Right lobe of liver (tissue), 6 donors: ENCODE results near the gene THAP4. TPM values are rescaled to one million over a fixed set of nuclear protein-coding genes. Genes with fewer than 3 reads are reported as not detected.

Experiments
- ATAC-seq, 4 donors: fragments of 200-7000 bp; cut with Tn5 transposase; one replicate each; pipeline ENCODE4 v1.9.1; 2020; ENCODE audit warnings: mild to moderate bottlenecking in 4 of 4, moderate library complexity in 4 of 4
- DNase-seq, 3 donors: peaks; one replicate each; pipeline ENCODE4 v3.0.0-alpha.2; 2020
- H3K27ac ChIP-seq, 3 donors: fragments of 200-600 bp; one replicate each; pipeline ENCODE4 v1.8.0; 2022
- H3K27me3 ChIP-seq, 2 donors: fragments of 200-600 bp; one replicate each; pipeline ENCODE4 v1.8.0; 2022
- H3K36me3 ChIP-seq, 4 donors: fragments of 200-600 bp; sonication (generic) in 1 of 4; one replicate each; pipeline versions ENCODE4 v1.5.1 to v1.8.0; 2017 to 2022; ENCODE audit warnings: control low read depth in 1 of 4
- H3K4me1 ChIP-seq, 4 donors: fragments of 200-600 bp; sonication (generic) in 1 of 4; one replicate each; pipeline versions ENCODE4 v1.5.1 to v1.8.0; 2017 to 2022; ENCODE audit warnings: control low read depth in 1 of 4
- H3K4me3 ChIP-seq, 3 donors: fragments of 200-600 bp; one replicate each; pipeline ENCODE4 v1.8.0; 2022
- H3K9me3 ChIP-seq, 4 donors: fragments of 200-600 bp; sonication (generic) in 1 of 4; one replicate each; pipeline versions ENCODE4 v1.5.1 to v1.8.0; 2017 to 2022; ENCODE audit warnings: control low read depth in 1 of 4
- CTCF ChIP-seq, 4 donors: fragments of 200-600 bp in 3 of 4; fragments of 450-650 bp in 1 of 4; IDR thresholded peaks; one replicate each; pipeline versions ENCODE4 v1.5.1 to v1.8.0; 2016 to 2022; ENCODE audit warnings: antibody characterized with exemption in 4 of 4, mild to moderate bottlenecking in 2 of 4
- POLR2A ChIP-seq: fragments of 450-650 bp; IDR thresholded peaks from one replicate; pipeline ENCODE4 v1.6.1; 2017; ENCODE audit warnings: antibody characterized with exemption, mild to moderate bottlenecking
- WGBS: methylation state at CpG from one replicate; pipeline ENCODE4 v1.1.6; 2018; ENCODE audit warnings: low coverage, low lambda C conversion rate; ENCODE audit not compliant: insufficient coverage; ENCODE audit errors: missing lambda C conversion rate; 5-methylcytosine and 5-hydroxymethylcytosine counted together
- intact Hi-C, 2 donors: fragments of 100-400 bp; cut with DNase I; formaldehyde crosslinking; loops; one replicate each; pipeline versions ENCODE4 v1.11.2 to v1.14.1; 2022
- total RNA-seq, 6 experiments: library from RNA; depleted of rRNA in 2 of 6; stranded (reverse); fragments of >200 nt in 2 of 6; fragmentation: NEBNext Ultra II Directional in 3 of 6; extraction: Animal tissue kit (Norgen Biotek cat#: 25700) in 3 of 6; gene quantifications; one replicate each; pipeline versions ENCODE4 v1.1.0 to v1.2.4, GENCODE V29; 2016 to 2023
- donor health status: DM: no; HTN: yes; CAD: no.
- donor health status: DM: no; HTN: no; CAD: no.
- donor health status: DM: no; HTN: no; CAD: no.
- donor health status: DM: no; HTN: yes; CAD: no.
- donor health status: DM: no; HTN: yes; CAD: no.

The THAP4 gene
- total RNA-seq, 6 experiments from 2014 or later, result 22.1 to 39.2 (median 25.0) TPM

- TF ChIP-seq CTCF (IDR thresholded peaks at IDR 0.05), result no peak
- no peak for TF ChIP-seq POLR2A
- ATAC-seq, result no peak
These were observed 83.5 kb downstream of the THAP4 start for GRCh38 chr2:241553512-241553830.

DNA sequence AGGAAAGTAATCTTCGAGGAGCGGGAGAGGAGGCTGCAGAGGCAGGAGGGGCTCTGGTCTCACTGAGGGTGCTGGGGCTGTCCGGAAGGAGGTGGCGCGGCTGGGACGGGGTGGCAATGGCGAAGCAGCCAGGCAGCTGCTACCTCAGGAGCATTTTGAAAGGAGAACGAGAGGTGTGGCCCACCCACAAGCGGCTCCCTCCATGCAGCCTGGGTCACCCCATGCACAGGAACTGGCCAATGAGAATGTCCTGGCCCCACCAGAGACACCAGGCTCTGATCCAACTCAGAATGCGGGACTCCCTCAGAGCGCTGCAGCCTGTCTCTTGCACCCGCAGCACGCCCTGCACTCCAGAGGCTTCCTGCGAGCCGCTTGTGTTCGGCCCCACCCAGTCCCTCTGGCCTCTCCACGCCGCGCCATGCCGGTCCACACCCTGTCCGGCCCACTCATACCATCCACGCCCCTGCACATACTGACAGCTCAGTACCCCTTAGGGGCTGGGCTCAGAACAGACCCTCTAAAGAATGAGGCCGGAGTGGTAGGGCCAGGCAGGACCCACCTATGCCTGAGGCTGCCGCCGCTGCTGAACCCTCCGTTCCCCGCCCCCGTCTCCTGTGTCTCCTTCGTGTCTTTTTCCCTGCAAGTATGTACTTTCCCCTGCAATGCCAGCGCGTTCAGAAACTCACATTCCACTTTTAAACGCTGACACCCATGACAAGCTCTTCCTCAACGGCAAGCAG is 84.8 kb downstream of the THAP4 start:
- peak overlapping the region; percentile 18 to 47 (median 42) for H3K4me3 ChIP-seq
- peak; percentile 6 to 20 (median 10) for ATAC-seq
- TF ChIP-seq CTCF (IDR thresholded peaks at IDR 0.05) (no peak), POLR2A (no peak)
- intact Hi-C loops, result no loop called here
- WGBS, result 48% methylated on average over 19 of the region's 33 CpGs
- no peaks in the 10 kb centered on the region for H3K27me3 ChIP-seq
- DNase-seq, result no peak
- peaks cover 0 to 32% (median 13%) of the 10 kb centered on the region in 4 donors for H3K4me1 ChIP-seq
- H3K9me3 ChIP-seq, result no peaks in the 10 kb centered on the region
- H3K27ac ChIP-seq, result peak overlapping the region in 2 of 3 donors; percentile 24 to 53
- no peaks in the 10 kb centered on the region for H3K36me3 ChIP-seq

More at GRCh38 chr2:241553512-241553830, 83.5 kb downstream of the THAP4 start:
- DNase-seq, result no peak
- Histone ChIP-seq H3K27ac (peak overlapping the region in 1 of 3 donors; percentile 53), H3K36me3 (no peaks in the 10 kb centered on the region), H3K4me1 (peaks cover 0 to 32% (median 13%) of the 10 kb centered on the region in 4 donors), H3K27me3 (no peaks in the 10 kb centered on the region), H3K9me3 (no peaks in the 10 kb centered on the region), H3K4me3 (no peak overlapping the region)
- intact Hi-C loops, result no loop called here
- WGBS, result 55% methylated on average over 2 of the region's 12 CpGs

- TF ChIP-seq CTCF (IDR thresholded peaks at IDR 0.05) (no peak), POLR2A (no peak)
- Histone ChIP-seq H3K27ac (no peak overlapping the region), H3K4me1 (peaks cover 0 to 32% (median 13%) of the 10 kb centered on the region in 4 donors), H3K36me3 (no peaks in the 10 kb centered on the region), H3K9me3 (no peaks in the 10 kb centered on the region), H3K4me3 (peak overlapping the region in 2 of 3 donors; percentile 42 to 47), H3K27me3 (no peaks in the 10 kb centered on the region)
- 56% methylated on average over 10 of the region's 12 CpGs for WGBS
- DNase-seq (no peak), ATAC-seq (no peak)
- intact Hi-C loops, result no loop called here
These were observed 85.4 kb downstream of the THAP4 start for GRCh38 chr2:241551599-241551997.

DNA sequence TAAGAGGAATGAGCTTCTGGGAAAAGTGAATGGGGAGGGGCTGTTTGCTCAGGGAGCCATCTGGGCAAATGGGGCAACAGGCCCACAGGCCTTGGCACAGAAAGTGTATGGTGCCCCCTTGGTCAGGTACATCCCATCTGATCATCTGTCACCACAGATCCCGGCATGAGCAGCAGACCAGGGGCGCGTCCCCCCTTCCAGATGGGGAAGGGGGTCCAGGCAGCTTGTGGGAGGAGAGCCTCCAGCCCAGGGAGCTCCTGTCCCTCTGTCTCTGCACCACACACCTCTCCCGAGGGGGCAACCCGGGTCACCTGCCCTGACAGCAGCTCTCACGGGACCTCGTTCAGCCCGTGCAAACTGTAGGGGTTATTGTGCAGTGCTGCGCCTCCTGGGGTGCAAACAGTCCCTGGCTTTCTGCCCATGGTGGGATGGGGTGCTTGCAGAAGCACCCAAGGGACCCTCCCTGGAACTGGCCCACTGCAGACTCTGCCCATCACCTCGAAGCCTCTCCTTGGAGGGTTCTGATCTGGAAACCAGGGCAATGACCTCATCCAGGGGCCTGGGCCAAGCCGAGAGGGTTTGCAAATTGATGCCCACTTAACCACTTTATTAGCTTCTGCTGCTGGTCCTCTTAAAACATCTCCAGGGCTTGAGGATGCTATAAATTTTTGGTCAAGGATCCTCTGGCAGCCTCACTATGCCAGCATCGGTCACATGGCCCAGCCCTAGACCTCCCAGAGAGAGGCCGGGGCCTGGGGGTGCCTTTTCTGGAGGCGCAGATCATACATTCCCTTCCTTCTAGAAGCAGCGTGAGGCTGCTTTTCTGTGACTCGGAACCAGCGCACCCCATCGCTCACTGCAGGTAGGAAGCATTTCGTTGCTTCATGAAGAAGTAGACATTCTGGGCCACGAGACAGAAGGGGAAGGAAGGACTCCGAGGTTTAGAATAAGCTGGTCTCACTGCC is 86.1 kb downstream of the THAP4 start:
- Histone ChIP-seq H3K36me3 (no peaks in the 10 kb centered on the region), H3K27me3 (no peaks in the 10 kb centered on the region), H3K4me3 (no peak overlapping the region), H3K27ac (peak overlapping the region in 1 of 3 donors; percentile 39), H3K9me3 (no peaks in the 10 kb centered on the region), H3K4me1 (peaks cover 0 to 32% (median 13%) of the 10 kb centered on the region in 4 donors)
- intact Hi-C loops, result no loop called here
- DNase-seq, result no peak
- ATAC-seq, result peak in 1 of 4 donors; percentile 2
- WGBS, result 72% methylated on average over 8 of the region's 21 CpGs
- TF ChIP-seq POLR2A, result no peak
- no peak for TF ChIP-seq CTCF (IDR thresholded peaks at IDR 0.05)
